Panc1 (cell line): ENCODE results near the gene CREB5. TPM values are rescaled to one million over a fixed set of nuclear protein-coding genes. Genes with fewer than 3 reads are reported as not detected.

Experiments
- ATAC-seq: fragments of 200-7000 bp; cut with Tn5 transposase; 2 replicates; pipeline ENCODE4 v1.9.1; 2020; ENCODE audit warnings: mild to moderate bottlenecking, moderate library complexity
- BruUV-seq: library from RNA; stranded (reverse); fragments of 400-500 nt; replicated peaks from 2 replicates; lab custom pipeline; 2021; lab: Mats Ljungman, UMichigan
- CTCF ChIA-PET: fragments of 300-600 bp; sonication (Branson Sonifier 250); formaldehyde crosslinking; loops from one replicate; lab custom pipeline; 2022; ENCODE audit warnings: antibody characterized with exemption; lab: Charles Lee
- POLR2A ChIA-PET: fragments of 300-600 bp; sonication (Branson Sonifier 250); formaldehyde crosslinking; loops from one replicate; lab custom pipeline; 2022; ENCODE audit warnings: antibody characterized with exemption; lab: Charles Lee
- DNase-seq: peaks from one replicate; pipeline ENCODE4 v3.0.0-alpha.2; 2010; ENCODE audit warnings: low read depth, low spot score
- H3K27ac ChIP-seq: 2 replicates; pipeline ENCODE4 v1.5.1; 2011; ENCODE audit warnings: mild to moderate bottlenecking, low read length, inconsistent platforms
- H3K27me3 ChIP-seq: fragments of 200-500 bp; sonication (Bioruptor generic); 2 replicates; pipeline ENCODE4 v1.6.0; 2014; ENCODE audit warnings: low read length, inconsistent platforms; ENCODE audit not compliant: control insufficient read depth, insufficient read depth
- H3K36me3 ChIP-seq: fragments of 200-500 bp; sonication (Bioruptor generic); 2 replicates; pipeline ENCODE4 v1.5.1; 2014; ENCODE audit warnings: inconsistent platforms, mild to moderate bottlenecking, low read length, moderate library complexity; ENCODE audit not compliant: control insufficient read depth, insufficient read depth
- H3K4me1 ChIP-seq: 2 replicates; pipeline ENCODE4 v1.5.1; 2011; ENCODE audit warnings: inconsistent platforms, mild to moderate bottlenecking, low read length, moderate library complexity; ENCODE audit not compliant: control insufficient read depth, insufficient read depth
- H3K4me3 ChIP-seq, 2 experiments: 2 replicates each; pipeline ENCODE4 v1.5.1; 2011 to 2012; ENCODE audit warnings: low read depth in 2 of 2, low read length in 2 of 2, mild to moderate bottlenecking in 2 of 2, inconsistent platforms in 1 of 2, moderate library complexity in 1 of 2
- H3K9me3 ChIP-seq: fragments of 200-500 bp; sonication (Bioruptor generic); 2 replicates; pipeline ENCODE4 v1.5.1; 2014; ENCODE audit warnings: low read depth, mild to moderate bottlenecking, inconsistent platforms, low read length, moderate library complexity; ENCODE audit not compliant: control insufficient read depth, insufficient read depth
- CTCF ChIP-seq: fragments of 450-650 bp; IDR thresholded peaks from 2 replicates; pipeline ENCODE4 v1.5.1; 2017; ENCODE audit warnings: mild to moderate bottlenecking
- POLR2AphosphoS5 ChIP-seq: IDR thresholded peaks from 2 replicates; pipeline ENCODE4 v1.6.1; 2012; ENCODE audit warnings: mild to moderate bottlenecking, low read depth, low read length, moderate library complexity
- REST ChIP-seq, 2 experiments: IDR thresholded peaks; 2 replicates each; pipeline ENCODE4 v1.6.1; 2011 to 2012; ENCODE audit warnings: low read depth in 2 of 2, control low read depth in 1 of 2, low read length in 1 of 2, mild to moderate bottlenecking in 1 of 2, moderate library complexity in 1 of 2; ENCODE audit not compliant: insufficient read depth in 1 of 2
- SIN3A ChIP-seq: IDR thresholded peaks from 2 replicates; pipeline ENCODE4 v1.6.1; 2012; ENCODE audit warnings: low read depth, mild to moderate bottlenecking, low read length, moderate library complexity, borderline replicate concordance; ENCODE audit not compliant: insufficient read depth
- TCF7L2 ChIP-seq: IDR thresholded peaks from 2 replicates; pipeline ENCODE4 v1.6.1; 2011; ENCODE audit warnings: mild to moderate bottlenecking, low read depth, low read length, inconsistent platforms
- in situ Hi-C: cut with HindIII; loops from 2 replicates; pipeline ENCODE4 v1.10.0; 2016; ENCODE audit warnings: low sequenced_read_pairs, low pct_unique_long_range_greater_than_20kb
- intact Hi-C: fragments of 100-400 bp; cut with micrococcal nuclease; formaldehyde crosslinking; loops from one replicate; pipeline ENCODE4 v1.10.0; 2022; ENCODE audit not compliant: unreplicated experiment
- total RNA-seq: library from RNA; stranded (reverse); gene quantifications from one replicate; pipeline ENCODE4 v1.2.1, GENCODE V29; 2021; ENCODE audit not compliant: unreplicated experiment

Gene CREB5
- total RNA-seq, 1 experiment from 2014 or later: 3.1 TPM

GRCh38 chr7:28586736-28587135 is 174.4 kb downstream of the CREB5 start:
- ATAC-seq (no peak), DNase-seq (no peak)
- H3K4me3 ChIP-seq: no peak overlapping the region
- BruUV-seq: no TSS peak
- no peaks in the 10 kb centered on the region for H3K4me1 ChIP-seq
- H3K9me3 ChIP-seq: no peaks in the 10 kb centered on the region
- no peak overlapping the region for H3K27ac ChIP-seq
- H3K36me3 ChIP-seq: no peaks in the 10 kb centered on the region
- in situ Hi-C loops: no loop called here
- intact Hi-C loops: no loop called here
- ChIA-PET POLR2A (no interaction called here), CTCF (no interaction called here)
- TF ChIP-seq REST (IDR thresholded peaks at IDR 0.05; ENCODE audit: insufficient read depth in 1 of 2, low read depth in 2 of 2, low read length in 1 of 2) (no peak), POLR2AphosphoS5 (no peak), CTCF (no peak), TCF7L2 (no peak), SIN3A (no peak)
- peaks cover 2% of the 10 kb centered on the region; the same call in 1 of the 2 replicates for H3K27me3 ChIP-seq

- Histone ChIP-seq H3K4me3 (no peak overlapping the region), H3K27ac (no peak overlapping the region), H3K36me3 (no peaks in the 10 kb centered on the region), H3K27me3 (no peaks in the 10 kb centered on the region), H3K9me3 (no peaks in the 10 kb centered on the region), H3K4me1 (no peaks in the 10 kb centered on the region)
- in situ Hi-C loops: no loop called here
- no peak for TF ChIP-seq CTCF
- ChIA-PET CTCF (no interaction called here), POLR2A (no interaction called here)
- no TSS peak for BruUV-seq
- intact Hi-C loops: no loop called here
- no peak for ATAC-seq
- no peak for DNase-seq
These were observed 174.9 kb downstream of the CREB5 start for GRCh38 chr7:28587211-28587610.

GRCh38 chr7:28588602-28589001 is 176.3 kb downstream of the CREB5 start:
- Histone ChIP-seq H3K36me3 (no peaks in the 10 kb centered on the region), H3K27ac (no peak overlapping the region), H3K27me3 (no peaks in the 10 kb centered on the region), H3K4me3 (no peak overlapping the region), H3K9me3 (no peaks in the 10 kb centered on the region), H3K4me1 (no peaks in the 10 kb centered on the region)
- TF ChIP-seq CTCF (no peak), TCF7L2 (no peak), REST (IDR thresholded peaks at IDR 0.05; ENCODE audit: insufficient read depth in 1 of 2, low read depth in 2 of 2, low read length in 1 of 2) (no peak), SIN3A (no peak)
- ATAC-seq: no peak
- no peak for DNase-seq
- BruUV-seq: no TSS peak
- intact Hi-C loops: no loop called here
- CTCF ChIA-PET: no interaction called here
- in situ Hi-C loops: no loop called here
- POLR2A ChIA-PET: no interaction called here
